H1 (cell line): Measurements from ENCODE around the gene CLEC18C.

Source experiments
- CTCF ChIP-seq, 3 experiments: IDR thresholded peaks; 1 replicate in 2 of 3; 2 replicates in 1 of 3; pipeline versions ENCODE4 v1.5.1 to v1.6.1; 2011; ENCODE audit warnings: low read length in 3 of 3, mild to moderate bottlenecking in 3 of 3, inconsistent platforms in 2 of 3, low read depth in 1 of 3, moderate library complexity in 1 of 3; ENCODE audit not compliant: insufficient read depth in 1 of 3; ENCODE audit errors: control extremely low read depth in 1 of 3
- NRF1 ChIP-seq: IDR thresholded peaks from 2 replicates; pipeline ENCODE4 v1.6.1; 2011; ENCODE audit warnings: mild to moderate bottlenecking, low read depth, low read length, improper control_type of control experiment
- POLR2A ChIP-seq, 2 experiments: IDR thresholded peaks; 1 replicate in 1 of 2; 2 replicates in 1 of 2; pipeline ENCODE4 v1.6.1; 2011; ENCODE audit warnings: low read depth in 2 of 2, low read length in 2 of 2, mild to moderate bottlenecking in 2 of 2; ENCODE audit errors: control extremely low read depth in 1 of 2
- RNF2 ChIP-seq: fragments of 200-900, 300-1000 bp; sonication (generic); IDR thresholded peaks from 2 replicates; pipeline ENCODE4 v1.7.1; 2016; ENCODE audit warnings: borderline replicate concordance, low read depth, mild to moderate bottlenecking, antibody characterized with exemption, low read length; ENCODE audit not compliant: poor library complexity, severe bottlenecking; ENCODE audit errors: missing control alignments
- SIRT6 ChIP-seq: IDR thresholded peaks from one replicate; pipeline ENCODE4 v1.7.1; 2012; ENCODE audit warnings: low read length, inconsistent platforms
- SP1 ChIP-seq: IDR thresholded peaks from 2 replicates; pipeline ENCODE4 v1.6.1; 2011; ENCODE audit warnings: low read depth, low read length
- SP4 ChIP-seq: IDR thresholded peaks from 2 replicates; pipeline ENCODE4 v1.6.1; 2012; ENCODE audit warnings: low read length, inconsistent platforms

- no peak for TF ChIP-seq CTCF (IDR thresholded peaks at IDR 0.05; ENCODE audit: control extremely low read depth in 1 of 3, insufficient read depth in 1 of 3, low read depth in 1 of 3, low read length in 3 of 3)
- TF ChIP-seq POLR2A (IDR thresholded peaks at IDR 0.05; ENCODE audit: control extremely low read depth in 1 of 2, low read depth in 2 of 2, low read length in 2 of 2), result no peak
- no peak for TF ChIP-seq SP1
- TF ChIP-seq SIRT6, result no peak
- TF ChIP-seq SP4, result no peak
- TF ChIP-seq RNF2, result no peak
- TF ChIP-seq NRF1, result no peak
Measured at GRCh38 chr16:70160821-70161220, 12.8 kb upstream of the CLEC18C start.
